DND-41 (cell line): ENCODE results near the gene VWC2L.

Experiments used
- ATAC-seq: fragments of 200-7000 bp; cut with Tn5 transposase; 3 replicates; pipeline ENCODE4 v1.9.1; 2021; ENCODE audit warnings: low read depth; ENCODE audit not compliant: insufficient read depth
- DNase-seq: peaks from one replicate; pipeline ENCODE4 v3.0.0-alpha.2; 2020
- H2AFZ ChIP-seq: 2 replicates; pipeline ENCODE4 v1.6.0; 2012; ENCODE audit warnings: low read depth, low read length
- H3K27ac ChIP-seq: 2 replicates; pipeline ENCODE4 v1.5.1; 2012; ENCODE audit warnings: low read length, inconsistent platforms
- H3K27me3 ChIP-seq: fragments of 200-600 bp; sonication (generic); 2 replicates; pipeline ENCODE4 v1.6.0; 2012; ENCODE audit warnings: low read length, mild to moderate bottlenecking, inconsistent platforms; ENCODE audit not compliant: insufficient read depth, poor library complexity
- H3K36me3 ChIP-seq: 2 replicates; pipeline ENCODE4 v1.5.1; 2012; ENCODE audit warnings: low read length, inconsistent platforms; ENCODE audit not compliant: insufficient read depth
- H3K4me1 ChIP-seq: 2 replicates; pipeline ENCODE4 v1.5.1; 2012; ENCODE audit warnings: mild to moderate bottlenecking, low read length; ENCODE audit not compliant: insufficient read depth
- H3K4me2 ChIP-seq: 2 replicates; pipeline ENCODE4 v1.6.0; 2012; ENCODE audit warnings: mild to moderate bottlenecking, moderate library complexity, low read length, inconsistent platforms; ENCODE audit not compliant: insufficient read depth
- H3K4me3 ChIP-seq, 2 experiments: fragments of 200-600 bp in 1 of 2; shearing (Covaris generic) in 1 of 2; 2 replicates each; pipeline ENCODE4 v1.5.1; 2012 to 2016; ENCODE audit warnings: inconsistent platforms in 2 of 2, low read length in 2 of 2, mild to moderate bottlenecking in 2 of 2, low read depth in 1 of 2, moderate library complexity in 1 of 2
- H3K79me2 ChIP-seq: 2 replicates; pipeline ENCODE4 v1.6.0; 2012; ENCODE audit warnings: low read length, inconsistent platforms; ENCODE audit not compliant: insufficient read depth
- H3K9ac ChIP-seq: 2 replicates; pipeline ENCODE4 v1.6.0; 2012; ENCODE audit warnings: low read depth, mild to moderate bottlenecking, inconsistent platforms, low read length, moderate library complexity
- H3K9me3 ChIP-seq: 2 replicates; pipeline ENCODE4 v1.5.1; 2012; ENCODE audit warnings: low read length, moderate library complexity, mild to moderate bottlenecking, inconsistent platforms; ENCODE audit not compliant: insufficient read depth, severe bottlenecking
- H4K20me1 ChIP-seq: 2 replicates; pipeline ENCODE4 v1.6.0; 2012; ENCODE audit warnings: low read length; ENCODE audit not compliant: insufficient read depth
- CTCF ChIP-seq: IDR thresholded peaks from 2 replicates; pipeline ENCODE4 v1.5.1; 2012; ENCODE audit warnings: borderline replicate concordance, low read length, moderate library complexity, mild to moderate bottlenecking; ENCODE audit not compliant: poor library complexity, severe bottlenecking; ENCODE audit errors: extremely low read depth
- EZH2 ChIP-seq: IDR thresholded peaks from 3 replicates; pipeline ENCODE4 v1.6.1; 2012; ENCODE audit warnings: borderline replicate concordance, low read depth, mild to moderate bottlenecking, moderate library complexity, low read length, inconsistent platforms; ENCODE audit not compliant: severe bottlenecking

Gene VWC2L

DNA sequence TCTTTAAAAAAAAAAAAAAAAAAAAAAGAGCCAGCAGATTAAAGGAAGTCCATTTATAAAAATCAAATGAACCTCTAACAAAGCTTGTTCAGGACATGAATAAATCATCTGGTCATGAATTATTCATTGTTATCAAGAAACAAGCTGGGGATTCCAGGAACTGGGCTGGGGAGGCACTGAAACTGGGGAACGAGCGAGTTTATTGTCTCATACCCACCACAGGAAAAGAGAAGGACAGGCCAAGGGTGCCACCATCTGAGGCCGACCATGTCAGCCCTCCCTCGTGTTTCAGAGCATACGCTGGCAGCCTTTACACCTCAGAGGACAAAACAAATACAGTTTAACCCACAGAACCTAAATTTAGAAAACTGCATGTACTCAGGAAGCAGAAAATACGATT is 164.2 kb downstream of the VWC2L start:
- Histone ChIP-seq H3K4me1 (no peaks in the 10 kb centered on the region), H2AFZ (no peak overlapping the region), H3K9me3 (no peaks in the 10 kb centered on the region), H3K27ac (no peak overlapping the region), H3K4me2 (no peak overlapping the region), H3K9ac (no peak overlapping the region), H3K79me2 (no peaks in the 10 kb centered on the region), H3K27me3 (no peaks in the 10 kb centered on the region), H4K20me1 (no peaks in the 10 kb centered on the region), H3K36me3 (no peaks in the 10 kb centered on the region), H3K4me3 (no peak overlapping the region)
- TF ChIP-seq CTCF (no peak), EZH2 (no peak)
- no peak for DNase-seq
- ATAC-seq: no peak

- H4K20me1 ChIP-seq: no peaks in the 10 kb centered on the region
- H2AFZ ChIP-seq: no peak overlapping the region
- no peak for DNase-seq
- H3K36me3 ChIP-seq: no peaks in the 10 kb centered on the region
- no peaks in the 10 kb centered on the region for H3K4me1 ChIP-seq
- no peaks in the 10 kb centered on the region for H3K79me2 ChIP-seq
- no peak overlapping the region for H3K4me3 ChIP-seq
- no peaks in the 10 kb centered on the region for H3K27me3 ChIP-seq
- ATAC-seq: no peak
- no peak overlapping the region for H3K4me2 ChIP-seq
- H3K9ac ChIP-seq: no peak overlapping the region
- TF ChIP-seq CTCF (no peak), EZH2 (no peak)
- H3K9me3 ChIP-seq: no peaks in the 10 kb centered on the region
- no peak overlapping the region for H3K27ac ChIP-seq
These were observed 164.6 kb downstream of the VWC2L start for GRCh38 chr2:214575465-214575864.

GRCh38 chr2:214577769-214578168 is 166.9 kb downstream of the VWC2L start:
- DNase-seq: no peak

More at GRCh38 chr2:214577769-214578168, 166.9 kb downstream of the VWC2L start:
- TF ChIP-seq CTCF (no peak), EZH2 (no peak)
- Histone ChIP-seq H3K27ac (no peak overlapping the region), H3K9me3 (no peaks in the 10 kb centered on the region), H3K9ac (no peak overlapping the region), H3K36me3 (no peaks in the 10 kb centered on the region), H2AFZ (no peak overlapping the region), H3K27me3 (no peaks in the 10 kb centered on the region), H3K79me2 (no peaks in the 10 kb centered on the region), H3K4me2 (no peak overlapping the region), H3K4me3 (no peak overlapping the region), H3K4me1 (no peaks in the 10 kb centered on the region), H4K20me1 (no peaks in the 10 kb centered on the region)
- ATAC-seq: no peak
